Prostate gland (tissue), 2 donors: ENCODE measurements around the gene DZIP3.

Experiments
- CTCF ChIP-seq, 4 experiments: fragments of 200-600 bp in 2 of 4; fragments of 450-650 bp in 2 of 4; sonication (generic) in 2 of 4; IDR thresholded peaks; 1 replicate in 3 of 4; 2 replicates in 1 of 4; pipeline ENCODE4 v1.5.1; 2016 to 2019; ENCODE audit warnings: antibody characterized with exemption in 4 of 4, mild to moderate bottlenecking in 2 of 4, moderate library complexity in 2 of 4
- POLR2A ChIP-seq: fragments of 450-650 bp; IDR thresholded peaks from one replicate; pipeline ENCODE4 v1.6.1; 2016; ENCODE audit warnings: antibody characterized with exemption, mild to moderate bottlenecking
- POLR2AphosphoS5 ChIP-seq: sonication (generic); formaldehyde crosslinking; IDR thresholded peaks from one replicate; pipeline ENCODE4 v1.6.1; 2017; ENCODE audit warnings: antibody characterized with exemption

DNA sequence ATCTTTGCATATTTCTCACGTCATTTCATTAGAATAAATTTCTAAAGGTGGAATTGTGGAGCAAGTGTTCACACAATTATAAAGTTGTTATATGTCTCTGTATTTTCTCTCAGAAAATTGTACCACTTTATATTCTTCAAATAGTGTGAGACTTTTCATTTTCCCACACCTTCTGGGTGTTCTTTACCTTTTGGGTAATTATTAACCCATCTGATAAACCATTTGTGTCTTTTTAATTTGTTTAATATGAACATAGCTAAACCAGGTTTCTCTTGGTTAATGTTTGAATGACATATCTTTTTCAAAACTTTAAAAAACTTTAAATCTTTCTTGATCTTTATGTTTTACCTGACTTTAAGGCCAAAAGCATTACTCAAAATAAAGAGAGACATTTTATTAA, 40.5 kb downstream of the DZIP3 start:
- TF ChIP-seq POLR2A (no peak), CTCF (IDR thresholded peaks at IDR 0.05) (no peak), POLR2AphosphoS5 (no peak)
